Mucosa of stomach (tissue), 1 donor: Measurements from ENCODE around the gene SPTBN5.
"Not testable (repeated sequence)": the region's sequence is repeated elsewhere in the genome, so short reads cannot be mapped to it uniquely, and the experiment has no call there.

Experiments
- H3K27me3 ChIP-seq: one replicate; pipeline ENCODE4 v1.7.0; 2013; ENCODE audit warnings: mild to moderate bottlenecking, low read length; ENCODE audit not compliant: control insufficient read depth, insufficient read depth
- H3K36me3 ChIP-seq: one replicate; pipeline ENCODE4 v1.7.0; 2013; ENCODE audit warnings: low read length; ENCODE audit not compliant: control insufficient read depth, insufficient read depth
- H3K4me1 ChIP-seq: one replicate; pipeline ENCODE4 v1.7.0; 2013; ENCODE audit warnings: mild to moderate bottlenecking, low read length; ENCODE audit not compliant: control insufficient read depth, insufficient read depth
- H3K4me3 ChIP-seq: one replicate; pipeline ENCODE4 v1.7.0; 2013; ENCODE audit warnings: low read length
- H3K9ac ChIP-seq: one replicate; pipeline ENCODE4 v1.7.0; 2013; ENCODE audit warnings: mild to moderate bottlenecking, low read length, moderate library complexity
- H3K9me3 ChIP-seq: one replicate; pipeline ENCODE4 v1.7.0; 2013; ENCODE audit warnings: mild to moderate bottlenecking, low read length, moderate library complexity; ENCODE audit not compliant: control insufficient read depth
- donor health status: Pancreatic carcinoma.

The SPTBN5 gene

GRCh38 chr15:41841131-41841530 is 52.7 kb downstream of the SPTBN5 start:
- Histone ChIP-seq H3K9me3 (no peaks in the 10 kb centered on the region), H3K36me3 (no peaks in the 10 kb centered on the region), H3K4me3 (no peak overlapping the region), H3K9ac (no peak overlapping the region), H3K4me1 (peaks cover 14% of the 10 kb centered on the region), H3K27me3 (no peaks in the 10 kb centered on the region)

- Histone ChIP-seq H3K4me1 (peaks cover 14% of the 10 kb centered on the region), H3K9ac (no peak overlapping the region), H3K4me3 (no peak overlapping the region), H3K9me3 (no peaks in the 10 kb centered on the region), H3K36me3 (no peaks in the 10 kb centered on the region), H3K27me3 (no peaks in the 10 kb centered on the region)
Observed at GRCh38 chr15:41840673-41841072, 53.2 kb downstream of the SPTBN5 start.

- H3K9me3 ChIP-seq, result no peaks in the 10 kb centered on the region
- no peaks in the 10 kb centered on the region for H3K27me3 ChIP-seq
- H3K9ac ChIP-seq, result no peak overlapping the region
- H3K4me3 ChIP-seq, result no peak overlapping the region
- peaks cover 14% of the 10 kb centered on the region for H3K4me1 ChIP-seq
- no peaks in the 10 kb centered on the region for H3K36me3 ChIP-seq
Observed at GRCh38 chr15:41839781-41840491, 53.9 kb downstream of the SPTBN5 start.

GRCh38 chr15:41838400-41838897 is 55.4 kb downstream of the SPTBN5 start, which contains the start of gene PLA2G4B:
TSS of gene PLA2G4B (plus strand) at chr15:41838847. CDS start at chr15:41838914, 67 bp downstream.
- H3K9me3 ChIP-seq, result no peaks in the 10 kb centered on the region
- H3K4me1 ChIP-seq, result peaks cover 14% of the 10 kb centered on the region
- no peak within 1 kb of the TSS for H3K4me3 ChIP-seq
- no peaks in the 10 kb centered on the region for H3K27me3 ChIP-seq
- H3K36me3 ChIP-seq, result no peaks in the 10 kb centered on the region
- no peak within 1 kb of the TSS for H3K9ac ChIP-seq

- no peak overlapping the region for H3K4me3 ChIP-seq
- no peaks in the 10 kb centered on the region for H3K9me3 ChIP-seq
- no peaks in the 10 kb centered on the region for H3K27me3 ChIP-seq
- peaks cover 14% of the 10 kb centered on the region for H3K4me1 ChIP-seq
- no peak overlapping the region for H3K9ac ChIP-seq
- H3K36me3 ChIP-seq, result no peaks in the 10 kb centered on the region
Observed at GRCh38 chr15:41836713-41837454, 57.0 kb downstream of the SPTBN5 start.

GRCh38 chr15:41836073-41836472 is 57.8 kb downstream of the SPTBN5 start:
- Histone ChIP-seq H3K4me1 (peaks cover 14% of the 10 kb centered on the region), H3K4me3 (no peak overlapping the region), H3K9ac (no peak overlapping the region), H3K27me3 (no peaks in the 10 kb centered on the region), H3K36me3 (no peaks in the 10 kb centered on the region), H3K9me3 (no peaks in the 10 kb centered on the region)

- no peak overlapping the region for H3K9ac ChIP-seq
- H3K27me3 ChIP-seq, result no peaks in the 10 kb centered on the region
- H3K4me1 ChIP-seq, result peaks cover 10% of the 10 kb centered on the region
- H3K4me3 ChIP-seq, result no peak overlapping the region
- H3K9me3 ChIP-seq, result no peaks in the 10 kb centered on the region
- no peaks in the 10 kb centered on the region for H3K36me3 ChIP-seq
Observed at GRCh38 chr15:41834096-41834495, 59.8 kb downstream of the SPTBN5 start.

GRCh38 chr15:41832875-41833274 is 61.0 kb downstream of the SPTBN5 start:
- H3K27me3 ChIP-seq, result no peaks in the 10 kb centered on the region
- no peaks in the 10 kb centered on the region for H3K9me3 ChIP-seq
- H3K9ac ChIP-seq, result no peak overlapping the region
- no peak overlapping the region for H3K4me3 ChIP-seq
- H3K4me1 ChIP-seq, result peaks cover 4% of the 10 kb centered on the region
- no peaks in the 10 kb centered on the region for H3K36me3 ChIP-seq

- H3K36me3 ChIP-seq, result no peaks in the 10 kb centered on the region
- H3K4me3 ChIP-seq, result no peak overlapping the region
- H3K27me3 ChIP-seq, result no peaks in the 10 kb centered on the region
- H3K9ac ChIP-seq, result no peak overlapping the region
- H3K9me3 ChIP-seq, result no peaks in the 10 kb centered on the region
- H3K4me1 ChIP-seq, result peaks cover 8% of the 10 kb centered on the region
Observed at GRCh38 chr15:41832208-41832607, 61.6 kb downstream of the SPTBN5 start.

GRCh38 chr15:41831291-41831690 is 62.6 kb downstream of the SPTBN5 start:
- not testable (repeated sequence) for H3K9ac ChIP-seq, H3K36me3 ChIP-seq, H3K9me3 ChIP-seq, H3K27me3 ChIP-seq, H3K4me3 ChIP-seq, H3K4me1 ChIP-seq

- H3K36me3 ChIP-seq, result no peaks in the 10 kb centered on the region
- peaks cover 9% of the 10 kb centered on the region for H3K4me1 ChIP-seq
- no peaks in the 10 kb centered on the region for H3K9me3 ChIP-seq
- no peak overlapping the region for H3K4me3 ChIP-seq
- H3K9ac ChIP-seq, result no peak overlapping the region
- no peaks in the 10 kb centered on the region for H3K27me3 ChIP-seq
Observed at GRCh38 chr15:41829959-41830646, 63.8 kb downstream of the SPTBN5 start.

- Histone ChIP-seq H3K27me3 (no peaks in the 10 kb centered on the region), H3K4me3 (no peak overlapping the region), H3K36me3 (no peaks in the 10 kb centered on the region), H3K9ac (peak overlapping the region; percentile 71), H3K9me3 (no peaks in the 10 kb centered on the region), H3K4me1 (peaks cover 9% of the 10 kb centered on the region)
Observed at GRCh38 chr15:41828807-41829141, 65.1 kb downstream of the SPTBN5 start.
